Medulla oblongata (tissue), 1 donor: ENCODE measurements around the gene XAF1.
"Not testable (repeated sequence)": the region's sequence is repeated elsewhere in the genome, so short reads cannot be mapped to it uniquely, and the experiment has no call there.

Source experiments
- DNase-seq: peaks from one replicate; pipeline ENCODE4 v3.0.0-alpha.2; 2015; ENCODE audit errors: extremely low spot score

Gene XAF1

DNA sequence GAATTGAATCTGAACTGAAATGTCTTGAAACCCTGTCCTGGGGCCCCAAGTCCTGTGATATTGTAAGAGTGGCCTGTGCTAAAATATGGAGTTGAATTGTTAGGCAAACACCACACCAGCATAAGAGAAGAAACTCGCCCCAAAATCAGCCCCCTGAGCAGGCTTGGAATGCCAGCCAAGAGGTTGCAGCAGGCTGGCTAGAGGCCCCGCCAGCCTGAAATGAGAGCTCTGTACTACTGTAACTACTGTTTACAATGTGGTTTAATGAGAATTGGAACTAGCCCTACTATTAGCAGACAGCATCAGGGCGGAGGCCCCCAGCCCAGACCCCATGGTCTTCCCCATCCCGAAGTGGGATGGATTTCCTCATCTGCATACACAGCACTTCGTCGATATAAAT lies 43.9 kb downstream of the XAF1 start:
- DNase-seq = no peak

DNA sequence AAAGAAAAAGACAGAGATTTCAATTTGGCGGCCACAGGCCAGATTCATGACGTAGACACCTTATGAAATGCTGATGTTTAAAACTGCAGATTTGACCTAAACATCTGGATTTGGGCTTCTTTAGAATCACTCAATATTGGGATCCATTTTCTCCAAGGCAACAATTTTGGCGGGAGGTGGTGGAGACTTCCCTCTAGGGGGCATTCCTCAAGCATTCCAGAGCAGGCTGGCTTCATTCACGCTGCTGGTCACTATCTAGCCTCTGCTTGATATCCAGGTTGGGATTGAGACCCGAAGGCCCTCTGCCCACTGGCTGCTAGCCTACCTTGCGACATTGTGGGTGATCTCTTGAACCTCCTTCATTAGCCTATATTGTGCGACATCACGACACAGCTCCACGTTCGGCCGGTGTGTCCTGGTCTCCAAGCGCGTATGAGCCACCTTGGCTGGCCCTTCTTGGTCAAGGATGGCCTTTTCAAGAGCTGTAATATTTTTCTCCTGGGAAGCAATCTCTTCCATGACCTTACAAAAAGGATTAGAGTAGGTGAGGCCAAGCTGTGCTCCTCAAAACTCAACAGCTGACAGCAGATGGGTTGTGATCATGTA lies 44.7 kb downstream of the XAF1 start:
- no peak for DNase-seq

DNA sequence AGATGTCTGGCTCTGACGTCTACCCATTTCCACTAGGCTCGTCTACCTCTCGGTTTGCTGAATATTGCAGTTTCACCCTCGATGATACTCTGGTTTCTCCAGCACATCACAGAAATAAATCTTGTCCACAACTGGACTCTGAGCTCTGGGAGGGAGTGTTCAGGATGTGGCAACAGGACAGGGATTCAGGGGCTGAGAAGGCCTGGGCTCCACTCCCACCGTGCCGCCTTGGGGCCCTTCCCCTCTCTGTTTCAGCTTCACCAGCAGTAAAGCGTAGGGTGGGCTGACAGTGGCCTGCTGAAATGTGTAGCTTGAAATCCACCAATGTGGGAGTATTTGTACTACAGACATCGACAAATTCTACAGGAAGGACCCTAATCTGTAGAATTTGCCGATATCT lies 55.7 kb downstream of the XAF1 start:
- no peak for DNase-seq

GRCh38 chr17:6812295-6812694 lies 56.4 kb downstream of the XAF1 start:
- no peak for DNase-seq

DNA sequence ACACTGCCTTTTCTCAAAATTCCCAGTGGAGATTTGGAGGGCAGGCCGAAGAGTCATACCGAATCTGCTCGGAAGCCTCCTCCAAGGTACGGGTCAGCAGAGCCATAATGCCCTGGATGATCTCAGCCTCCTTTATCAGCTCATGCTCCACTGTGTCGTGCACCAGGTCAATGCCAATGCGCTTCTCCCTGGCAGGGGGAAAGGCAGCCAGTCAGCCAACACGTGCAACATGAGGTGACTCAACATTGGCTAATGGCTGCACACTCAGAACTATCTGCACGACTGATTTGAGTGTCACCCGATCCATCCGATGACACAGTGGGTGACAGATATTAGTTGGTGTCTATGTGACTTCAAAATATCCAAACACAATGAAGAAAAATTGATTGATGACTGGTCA lies 59.9 kb downstream of the XAF1 start:
- DNase-seq = no peak

DNA sequence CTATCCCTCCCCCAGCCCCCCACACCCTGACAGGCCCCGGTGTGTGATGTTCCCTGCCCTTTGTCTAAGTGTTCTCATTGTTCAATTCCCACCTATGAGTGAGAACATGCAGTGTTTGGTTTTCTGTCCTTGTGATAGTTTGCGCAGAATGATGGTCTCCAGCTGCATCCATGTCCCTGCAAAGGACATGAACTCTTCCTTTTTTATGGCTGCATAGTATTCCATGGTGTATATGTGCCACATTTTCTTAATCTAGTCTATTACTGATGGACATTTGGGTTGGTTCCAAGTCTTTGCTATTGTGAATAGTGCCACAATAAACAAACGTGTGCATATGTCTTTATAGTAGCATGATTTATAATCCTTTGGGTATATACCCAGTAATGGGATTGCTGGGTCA lies 60.5 kb downstream of the XAF1 start:
- not testable (repeated sequence) for DNase-seq

DNA sequence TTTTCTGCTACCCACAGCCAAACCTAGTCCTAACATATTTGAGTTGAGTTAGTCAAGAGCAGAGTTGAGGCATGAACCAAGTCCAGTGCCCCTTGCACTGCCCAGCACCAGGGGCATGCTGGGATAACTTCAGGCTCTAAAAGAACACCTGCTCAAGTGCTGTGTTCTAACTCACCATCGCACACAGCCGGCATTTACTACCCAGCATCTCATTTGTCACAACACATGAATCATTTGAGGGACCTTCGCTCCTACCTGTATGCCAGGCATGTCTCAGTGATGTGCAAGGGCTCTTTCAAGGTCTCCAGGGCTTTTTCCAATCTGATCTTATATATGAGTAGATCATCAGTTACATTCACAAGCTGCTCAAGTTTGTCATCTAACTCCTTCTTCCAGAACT lies 63.1 kb downstream of the XAF1 start:
- DNase-seq = no peak

GRCh38 chr17:6823011-6823442 lies 67.2 kb downstream of the XAF1 start:
- no peak for DNase-seq
